HG03066 (cell line): ENCODE results near the gene ADAMTS13.
"Not testable (repeated sequence)": the region's sequence is repeated elsewhere in the genome, so short reads cannot be mapped to it uniquely, and the experiment has no call there.

ENCODE experiments used
- ATAC-seq: cut with Tn5 transposase; IDR thresholded peaks from one replicate; pipeline ENCODE4 v1.9.1; 2021; ENCODE audit warnings: low read depth; ENCODE audit not compliant: unreplicated experiment

Gene ADAMTS13

DNA sequence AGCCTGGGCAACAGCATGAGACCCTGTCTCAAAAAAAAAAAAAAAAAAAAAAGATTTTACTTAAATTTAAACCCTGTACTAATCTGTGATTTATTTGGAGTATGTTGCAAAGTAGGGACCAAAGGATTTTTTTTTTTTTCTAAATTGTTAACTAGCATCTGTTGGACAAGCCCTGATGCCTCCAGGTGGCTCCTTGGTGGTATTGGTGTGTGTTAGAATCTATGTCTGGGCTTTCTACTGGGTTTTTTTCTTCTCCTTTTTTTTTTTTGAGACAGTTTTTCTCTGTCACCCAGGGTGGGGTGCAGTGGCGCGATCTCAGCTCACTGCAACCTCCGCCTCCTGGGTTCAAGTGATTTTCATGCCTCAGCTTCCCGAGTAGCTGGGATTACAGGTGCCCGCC is 29.7 kb downstream of the ADAMTS13 start:
- not testable (repeated sequence) for ATAC-seq

DNA sequence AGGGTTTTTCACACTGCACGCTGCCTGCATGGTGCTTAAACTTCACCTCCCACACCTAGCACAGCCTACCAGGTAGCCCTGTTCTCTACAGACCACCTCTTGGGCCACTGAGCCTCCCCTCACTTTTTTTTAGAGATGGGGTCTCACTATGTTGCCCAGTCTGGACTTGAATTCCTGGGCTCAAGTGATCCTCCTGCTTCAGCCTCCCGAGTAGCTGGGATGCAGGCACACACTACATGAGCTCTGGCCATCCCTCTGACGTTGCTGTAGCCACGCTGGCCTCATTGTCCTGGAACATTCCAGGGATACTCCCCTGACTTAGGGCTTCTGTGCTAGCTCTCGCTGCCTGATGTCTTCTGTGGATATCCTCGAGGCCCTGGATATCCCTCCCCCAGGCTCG is 30.4 kb downstream of the ADAMTS13 start:
- no peak for ATAC-seq

DNA sequence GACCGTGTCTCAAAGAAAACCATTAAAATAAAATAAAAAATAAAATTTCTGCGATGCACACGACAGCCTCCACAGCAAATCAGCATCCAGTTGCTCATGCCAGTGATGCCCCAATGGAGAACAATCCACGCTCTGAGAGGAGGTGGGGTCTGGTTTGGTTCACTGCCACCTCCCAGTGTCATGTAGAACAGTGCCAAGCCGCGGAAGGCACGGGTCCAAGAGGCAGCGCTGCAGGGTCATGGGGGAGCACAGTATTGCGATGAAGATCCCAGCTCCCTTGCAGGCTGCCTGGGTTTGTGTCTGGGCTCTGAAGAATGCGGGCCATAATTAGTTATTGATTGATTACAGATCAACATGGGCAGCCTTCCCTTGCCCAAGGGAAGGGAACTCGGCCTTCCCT is 31.5 kb downstream of the ADAMTS13 start:
- no peak for ATAC-seq

DNA sequence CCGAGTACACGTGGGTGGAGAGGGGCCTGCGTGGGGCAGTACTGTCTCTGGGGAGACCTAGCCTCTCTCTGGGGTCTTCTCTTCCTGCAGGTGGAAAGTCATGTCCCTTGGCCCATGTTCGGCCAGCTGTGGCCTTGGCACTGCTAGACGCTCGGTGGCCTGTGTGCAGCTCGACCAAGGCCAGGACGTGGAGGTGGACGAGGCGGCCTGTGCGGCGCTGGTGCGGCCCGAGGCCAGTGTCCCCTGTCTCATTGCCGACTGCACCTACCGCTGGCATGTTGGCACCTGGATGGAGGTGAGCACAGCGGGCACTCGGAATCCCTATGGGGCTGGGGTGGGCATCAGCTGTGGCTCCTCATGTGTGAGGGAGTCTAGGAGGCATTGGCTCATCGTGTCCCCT is 32.2 kb downstream of the ADAMTS13 start:
- no peak for ATAC-seq

DNA sequence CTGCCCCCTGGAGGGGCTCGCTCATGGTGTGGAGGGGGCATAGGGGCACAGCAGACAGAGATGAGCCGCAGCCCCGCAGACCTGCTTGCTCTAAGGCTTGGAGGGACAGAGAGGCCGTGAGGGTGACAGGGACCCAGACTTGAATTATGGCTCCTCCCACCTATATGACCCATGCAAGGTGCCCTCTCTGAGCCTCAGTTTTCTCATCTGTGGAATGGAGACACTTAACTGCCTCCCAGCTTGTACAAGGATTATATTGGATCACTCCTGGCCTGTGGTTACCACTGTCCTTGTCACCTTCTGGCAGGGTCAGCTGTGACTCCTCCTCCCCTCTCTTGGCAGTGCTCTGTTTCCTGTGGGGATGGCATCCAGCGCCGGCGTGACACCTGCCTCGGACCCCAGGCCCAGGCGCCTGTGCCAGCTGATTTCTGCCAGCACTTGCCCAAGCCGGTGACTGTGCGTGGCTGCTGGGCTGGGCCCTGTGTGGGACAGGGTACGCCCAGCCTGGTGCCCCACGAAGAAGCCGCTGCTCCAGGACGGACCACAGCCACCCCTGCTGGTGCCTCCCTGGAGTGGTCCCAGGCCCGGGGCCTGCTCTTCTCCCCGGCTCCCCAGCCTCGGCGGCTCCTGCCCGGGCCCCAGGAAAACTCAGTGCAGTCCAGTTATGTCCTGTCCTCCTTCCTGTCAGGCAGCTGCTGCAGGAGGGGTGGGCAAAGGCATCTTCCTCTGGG is 32.9 kb downstream of the ADAMTS13 start:
- ATAC-seq, result no peak

DNA sequence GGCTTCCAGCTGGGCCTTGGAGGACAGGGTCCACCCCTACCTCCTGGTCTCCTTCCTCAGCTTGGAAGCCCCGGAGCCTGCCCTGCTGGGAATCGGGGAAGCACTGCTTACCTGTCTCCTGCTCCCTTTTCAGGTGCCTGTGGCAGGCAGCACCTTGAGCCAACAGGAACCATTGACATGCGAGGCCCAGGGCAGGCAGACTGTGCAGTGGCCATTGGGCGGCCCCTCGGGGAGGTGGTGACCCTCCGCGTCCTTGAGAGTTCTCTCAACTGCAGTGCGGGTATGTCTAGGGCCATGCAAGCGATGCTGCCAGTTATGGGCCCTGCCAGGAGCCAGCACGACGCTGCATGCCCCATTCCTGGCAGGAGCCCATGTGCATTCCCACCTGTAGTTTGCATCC is 33.8 kb downstream of the ADAMTS13 start:
- no peak for ATAC-seq

DNA sequence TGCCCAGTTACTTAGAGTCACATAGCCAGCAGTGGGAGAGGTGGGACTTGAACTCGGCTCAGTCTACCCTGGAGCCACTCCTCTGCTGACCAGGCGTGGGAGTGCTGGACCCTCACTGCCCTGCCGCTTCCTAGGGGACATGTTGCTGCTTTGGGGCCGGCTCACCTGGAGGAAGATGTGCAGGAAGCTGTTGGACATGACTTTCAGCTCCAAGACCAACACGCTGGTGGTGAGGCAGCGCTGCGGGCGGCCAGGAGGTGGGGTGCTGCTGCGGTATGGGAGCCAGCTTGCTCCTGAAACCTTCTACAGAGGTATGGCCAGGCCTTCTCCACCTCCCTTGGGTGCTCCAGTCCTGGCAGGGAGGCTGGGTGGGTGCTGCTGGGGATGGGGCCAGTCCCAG is 34.2 kb downstream of the ADAMTS13 start:
- ATAC-seq, result no peak

DNA sequence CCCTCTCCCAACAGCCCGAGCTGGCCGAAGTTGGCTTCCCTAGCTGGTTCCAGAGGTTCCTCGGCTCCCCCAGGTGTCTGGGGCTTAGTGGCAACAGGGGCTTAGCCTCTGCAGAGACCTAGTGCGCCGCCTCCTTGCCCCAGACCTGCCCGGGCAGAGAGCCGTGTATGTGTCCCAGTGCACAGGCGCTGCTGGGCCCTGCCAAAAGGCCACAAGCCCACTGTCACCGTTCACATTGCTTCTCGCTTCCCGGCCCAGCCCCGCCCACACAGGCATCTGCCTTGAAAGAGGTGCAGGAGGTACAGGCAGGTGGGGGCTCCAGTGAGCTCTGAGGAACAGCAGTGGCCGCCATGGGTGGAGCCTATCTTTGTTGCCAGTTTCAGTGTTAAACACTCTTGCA is 35.1 kb downstream of the ADAMTS13 start:
- no peak for ATAC-seq

DNA sequence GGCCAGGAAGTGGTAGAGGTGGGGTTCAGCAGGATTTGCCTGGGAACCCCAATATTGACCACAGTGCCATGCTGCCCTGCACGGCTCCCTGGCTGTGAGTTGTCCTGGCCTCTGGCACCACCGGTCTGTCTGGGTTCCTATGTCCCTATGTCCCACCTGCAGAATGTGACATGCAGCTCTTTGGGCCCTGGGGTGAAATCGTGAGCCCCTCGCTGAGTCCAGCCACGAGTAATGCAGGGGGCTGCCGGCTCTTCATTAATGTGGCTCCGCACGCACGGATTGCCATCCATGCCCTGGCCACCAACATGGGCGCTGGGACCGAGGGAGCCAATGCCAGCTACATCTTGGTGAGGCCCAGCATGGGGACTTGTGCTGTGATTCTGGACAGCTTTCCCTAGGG is 35.6 kb downstream of the ADAMTS13 start:
- no peak for ATAC-seq

DNA sequence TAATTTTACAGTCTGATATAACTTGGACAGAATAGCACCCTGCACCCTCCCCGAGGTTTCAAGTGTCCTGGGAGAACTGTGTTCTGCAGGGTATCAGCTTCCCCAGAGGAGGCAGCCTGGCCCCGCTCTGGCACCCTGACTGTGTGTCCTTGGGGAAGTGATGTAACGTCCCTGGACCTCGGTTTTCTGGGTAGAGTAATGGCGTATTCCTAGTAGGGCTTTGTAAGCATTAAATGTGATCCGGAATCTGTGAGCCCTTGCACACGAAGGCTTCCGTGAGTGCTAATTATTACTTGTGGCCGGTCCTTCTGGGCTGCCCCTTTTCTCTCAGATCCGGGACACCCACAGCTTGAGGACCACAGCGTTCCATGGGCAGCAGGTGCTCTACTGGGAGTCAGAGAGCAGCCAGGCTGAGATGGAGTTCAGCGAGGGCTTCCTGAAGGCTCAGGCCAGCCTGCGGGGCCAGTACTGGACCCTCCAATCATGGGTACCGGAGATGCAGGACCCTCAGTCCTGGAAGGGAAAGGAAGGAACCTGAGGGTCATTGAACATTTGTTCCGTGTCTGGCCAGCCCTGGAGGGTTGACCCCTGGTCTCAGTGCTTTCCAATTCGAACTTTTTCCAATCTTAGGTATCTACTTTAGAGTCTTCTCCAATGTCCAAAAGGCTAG is 36.6 kb downstream of the ADAMTS13 start:
- no peak for ATAC-seq

DNA sequence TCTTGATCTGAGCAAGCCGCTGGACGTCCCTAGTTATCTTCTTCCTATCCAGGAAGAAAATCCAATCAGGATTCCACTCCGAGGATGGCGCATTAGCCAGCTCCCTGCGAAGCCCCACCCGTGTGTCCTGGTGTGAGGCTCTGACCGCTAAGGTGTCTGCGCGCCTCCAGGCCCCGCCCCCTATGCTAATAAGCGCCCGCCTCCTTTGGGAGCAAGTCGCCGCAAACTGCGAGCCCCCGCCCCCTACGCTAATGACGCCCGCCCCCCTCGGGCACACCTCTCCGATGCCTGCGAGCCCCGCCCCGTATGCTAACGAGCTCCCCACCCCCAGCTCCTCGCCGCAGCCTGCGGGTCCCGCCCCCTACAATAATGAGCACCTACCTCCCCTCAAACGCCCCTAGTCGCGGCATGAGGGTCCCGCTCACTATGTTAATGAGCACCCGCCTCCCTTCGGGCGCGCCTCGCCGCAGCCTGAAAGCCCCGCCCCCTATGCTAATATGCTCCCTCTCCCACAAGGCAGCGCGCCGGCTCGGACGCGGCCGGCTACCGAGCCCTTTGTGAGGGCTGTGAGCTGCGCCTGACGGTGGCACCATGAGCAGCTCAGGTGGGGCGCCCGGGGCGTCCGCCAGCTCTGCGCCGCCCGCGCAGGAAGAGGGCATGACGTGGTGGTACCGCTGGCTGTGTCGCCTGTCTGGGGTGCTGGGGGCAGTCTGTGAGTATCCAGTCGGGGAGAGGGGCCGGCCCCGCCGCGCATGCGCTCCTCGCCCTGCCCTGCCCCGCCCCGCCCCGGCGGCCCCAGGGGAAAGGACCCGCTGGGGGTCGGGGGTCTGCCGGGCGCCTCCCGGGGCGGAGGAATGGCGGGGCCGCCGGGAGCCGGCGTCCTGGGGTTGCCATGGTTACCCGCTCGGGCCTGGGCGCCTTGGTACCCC is 37.6 kb downstream of the ADAMTS13 start, which contains the start of gene CACFD1:
Gene CACFD1 (plus strand): TSS at position 503 of the 929 bp plus-strand sequence. CDS start 89 bp downstream, at position 592.
- ATAC-seq, result peak; percentile 76

DNA sequence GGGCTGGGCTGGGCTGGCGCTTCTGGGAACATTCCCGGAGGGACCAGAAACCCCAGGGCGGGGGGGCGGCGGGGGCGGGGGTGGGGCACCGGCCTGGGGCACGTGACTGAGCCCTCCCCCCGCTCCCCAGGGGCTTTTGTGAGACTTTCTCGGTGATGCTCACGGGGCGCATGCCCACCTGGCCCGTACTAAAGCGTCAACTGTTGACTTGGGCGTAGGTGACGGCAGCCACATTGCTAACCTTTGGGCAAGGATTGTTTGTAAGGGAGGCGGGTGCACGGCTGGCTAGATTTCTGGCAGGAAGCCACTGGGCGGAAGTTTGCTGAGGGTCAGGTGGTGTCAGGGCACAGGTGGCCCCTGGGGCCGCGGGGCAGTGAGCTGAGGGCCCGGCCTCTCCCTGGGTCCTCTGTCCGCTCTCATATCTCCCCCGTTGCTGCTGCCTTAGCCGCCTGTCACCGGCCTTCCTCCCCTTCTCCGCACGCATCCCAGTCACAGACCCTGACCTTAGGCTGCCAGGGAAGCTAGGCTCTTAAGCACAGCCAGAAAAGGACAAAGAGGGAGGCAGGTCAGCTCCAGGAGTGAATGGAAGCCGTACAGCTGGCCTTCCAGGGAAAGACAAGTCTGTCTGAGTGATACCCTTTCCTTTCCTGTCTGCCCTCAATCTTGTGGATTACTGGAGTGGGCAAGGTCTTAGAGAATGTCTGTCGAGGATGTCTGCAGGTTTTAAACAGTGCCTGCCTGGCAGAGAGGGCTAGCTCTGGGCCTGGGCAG is 38.4 kb downstream of the ADAMTS13 start:
- ATAC-seq, result peak; percentile 19

DNA sequence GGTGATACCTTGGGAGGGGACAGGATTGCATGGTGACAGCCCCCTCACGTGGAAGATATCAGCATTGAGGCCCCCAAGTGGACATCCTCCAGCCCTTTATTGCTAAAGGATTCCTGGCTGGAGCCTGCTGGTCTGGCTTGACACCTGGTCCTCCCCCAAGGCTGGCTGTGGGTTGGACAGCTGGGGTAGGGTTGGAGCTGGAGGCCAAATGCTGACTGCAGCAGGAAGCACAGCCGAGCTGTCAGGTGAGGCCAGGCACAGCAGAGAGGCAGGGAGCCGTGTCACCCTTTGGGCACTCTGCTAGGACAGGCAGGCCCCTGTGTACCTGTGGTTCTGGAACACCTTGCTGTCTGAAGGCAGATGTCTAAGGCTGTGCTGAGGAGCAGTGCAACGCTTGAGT is 39.8 kb downstream of the ADAMTS13 start:
- no peak for ATAC-seq

DNA sequence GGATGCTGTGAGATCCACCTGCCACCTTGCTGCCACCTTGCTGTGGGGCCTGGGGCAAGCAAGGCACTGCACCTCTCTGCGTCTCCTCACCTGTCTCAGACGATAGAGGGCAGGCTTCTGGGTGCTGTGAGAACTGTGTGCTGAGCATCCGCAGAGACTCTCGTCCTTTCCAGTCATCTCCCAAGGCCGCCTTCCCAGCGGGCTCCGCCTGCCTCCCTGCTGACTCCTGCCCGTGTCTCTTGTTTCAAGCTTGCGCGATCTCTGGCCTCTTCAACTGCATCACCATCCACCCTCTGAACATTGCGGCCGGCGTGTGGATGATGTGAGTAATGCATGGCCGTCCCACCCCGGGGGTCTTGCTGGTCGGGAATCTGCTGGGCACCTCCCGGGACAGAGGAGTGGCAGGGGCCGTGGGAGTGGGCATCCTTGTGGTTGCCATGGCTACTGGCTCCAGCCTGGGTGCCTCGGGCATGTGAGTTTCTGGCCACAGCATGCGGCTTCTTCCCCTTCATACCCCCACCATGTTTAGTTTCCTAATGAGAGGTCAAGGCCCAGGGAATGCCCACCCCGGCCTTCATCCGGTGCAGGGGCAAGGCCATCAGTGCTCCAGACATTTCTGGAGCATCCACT is 41.2 kb downstream of the ADAMTS13 start:
- no peak for ATAC-seq

DNA sequence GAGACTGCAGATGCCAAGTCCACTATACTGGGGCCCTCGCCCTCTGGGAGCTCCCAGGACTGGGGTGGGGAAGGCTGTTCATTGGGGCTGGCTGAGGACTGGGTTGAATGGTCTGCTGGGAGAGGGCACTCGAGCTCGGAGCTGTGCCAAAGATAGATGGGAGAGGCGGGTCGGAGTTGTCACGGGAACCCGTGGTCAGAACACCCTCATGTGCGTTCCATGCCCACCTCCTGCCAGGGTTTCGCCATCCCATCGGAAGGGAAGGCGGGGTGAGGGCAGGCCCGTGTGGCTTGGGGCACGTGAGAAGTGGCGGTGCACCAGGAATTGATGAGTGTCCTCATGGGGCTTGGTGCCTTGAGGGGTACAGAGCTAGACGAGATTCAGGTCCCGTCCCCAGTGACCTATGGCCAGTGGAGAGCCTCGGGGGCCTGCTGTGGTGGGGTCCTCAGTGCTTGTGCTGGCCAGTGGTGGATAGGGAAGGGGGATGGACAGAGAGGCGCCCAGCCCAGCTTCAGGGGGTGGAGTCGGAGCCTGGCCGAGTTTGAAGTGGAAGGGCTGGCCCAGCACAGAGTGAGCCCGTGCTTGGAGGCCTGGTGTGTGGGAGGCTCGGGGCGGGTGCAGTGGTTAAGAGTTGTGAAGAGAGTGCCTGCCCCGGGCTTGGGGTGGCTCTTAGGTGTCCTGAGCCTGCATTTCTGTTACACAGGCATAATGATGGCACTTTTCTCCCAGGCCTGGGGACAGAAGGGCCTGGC is 41.9 kb downstream of the ADAMTS13 start:
- ATAC-seq, result no peak

DNA sequence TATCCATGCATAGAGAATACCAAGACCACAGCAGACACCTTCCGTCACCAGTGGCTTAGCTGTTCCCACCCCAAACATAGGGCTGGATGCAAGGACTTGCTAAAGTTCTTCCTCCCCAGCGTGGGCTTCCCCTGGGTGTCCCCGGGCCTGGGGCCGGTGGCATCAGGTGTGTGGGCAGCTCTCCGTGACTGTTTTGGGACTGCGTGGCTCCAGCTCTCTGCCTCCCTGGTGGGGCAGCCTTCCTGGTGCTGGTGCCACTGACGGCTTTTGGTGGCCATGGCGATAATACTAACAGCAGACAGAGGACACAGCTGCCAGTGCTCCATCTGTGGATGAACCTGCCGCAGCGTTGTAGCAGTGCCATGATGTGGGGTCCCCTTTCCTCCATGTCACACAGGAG is 42.5 kb downstream of the ADAMTS13 start:
- no peak for ATAC-seq

DNA sequence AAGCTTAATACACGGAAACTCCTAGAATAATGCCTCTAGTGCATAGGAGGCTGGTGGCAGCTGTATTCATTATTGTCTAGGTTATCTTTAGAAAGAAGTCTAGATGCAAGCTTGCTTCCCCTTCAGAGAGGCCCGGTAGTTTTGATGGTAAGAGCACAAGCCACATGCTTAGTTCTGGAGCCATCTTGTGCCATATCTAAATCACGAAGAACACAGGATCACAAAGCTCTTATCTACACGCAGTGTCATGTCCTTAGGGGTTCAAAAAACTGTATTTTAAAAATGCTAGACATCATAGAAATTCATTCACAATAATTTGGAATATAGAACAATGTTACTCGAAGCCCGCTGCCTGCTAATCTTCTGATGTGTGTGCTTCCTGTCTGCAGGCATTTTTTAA is 43.8 kb downstream of the ADAMTS13 start:
- no peak for ATAC-seq

DNA sequence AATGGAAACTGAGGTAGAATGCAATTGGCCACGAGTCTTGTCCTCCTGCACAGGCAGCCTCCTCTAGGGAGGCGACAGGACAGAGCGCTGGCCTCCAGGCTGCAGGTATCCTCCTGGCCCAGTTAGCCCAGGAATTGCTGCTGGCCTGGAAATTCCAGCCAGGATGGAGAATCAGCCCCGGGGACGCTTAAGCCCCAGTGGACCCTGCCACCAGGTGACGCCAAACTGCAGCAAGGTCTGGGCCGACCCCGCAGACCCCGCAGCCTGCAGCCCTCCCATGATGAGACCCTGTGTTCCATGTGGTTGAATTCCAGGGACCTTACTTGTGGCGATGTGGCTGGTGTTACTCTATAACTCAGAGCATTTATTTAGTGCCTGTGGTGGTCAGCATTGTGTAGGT is 44.9 kb downstream of the ADAMTS13 start:
- no peak for ATAC-seq

DNA sequence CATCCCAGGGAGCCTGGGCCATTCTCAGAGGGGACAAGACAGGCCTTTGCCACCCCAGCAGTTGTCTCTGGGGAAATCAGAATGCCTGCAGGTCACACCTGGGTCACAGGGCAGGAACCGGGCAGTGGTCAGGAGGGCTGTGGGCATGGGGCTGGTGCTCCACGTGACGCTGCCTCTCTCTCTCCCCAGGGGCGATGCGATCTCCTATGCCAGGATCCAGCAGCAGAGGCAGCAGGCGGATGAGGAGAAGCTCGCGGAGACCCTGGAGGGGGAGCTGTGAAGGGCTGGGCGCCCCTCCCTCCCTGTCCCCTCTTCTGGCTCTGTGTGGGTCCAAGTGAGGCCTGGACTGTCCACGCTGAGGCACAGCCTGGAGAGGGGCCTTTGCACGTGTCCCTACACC is 46.2 kb downstream of the ADAMTS13 start:
- ATAC-seq, result no peak
